HepG2 (cell line): ENCODE data around the gene CCL23. TPM values are rescaled to one million over a fixed set of nuclear protein-coding genes. Genes with fewer than 3 reads are reported as not detected.

Source experiments
- ARHGAP35 ChIP-seq: sonication (generic); formaldehyde crosslinking; IDR thresholded peaks from 2 replicates; pipeline ENCODE4 v1.9.0; 2022; ENCODE audit warnings: mild to moderate bottlenecking, inconsistent platforms, moderate library complexity, missing genetic modification reagents, borderline replicate concordance
- ATRX ChIP-seq: sonication (generic); formaldehyde crosslinking; IDR thresholded peaks from 2 replicates; pipeline ENCODE4 v1.4.0; 2020; ENCODE audit warnings: missing genetic modification reagents, borderline replicate concordance
- EZH2 ChIP-seq: conservative IDR thresholded peaks from 2 replicates; pipeline ENCODE4 v1.6.1; 2012; ENCODE audit warnings: mild to moderate bottlenecking, low read depth, low read length, moderate library complexity
- HMG20B ChIP-seq: conservative IDR thresholded peaks from 2 replicates; pipeline ENCODE4 v1.6.1; 2016; ENCODE audit warnings: missing genetic modification reagents, missing compliant biosample characterization
- HOXA5 ChIP-seq: sonication (generic); formaldehyde crosslinking; IDR thresholded peaks from 2 replicates; pipeline ENCODE4 v1.4.0; 2020; ENCODE audit warnings: missing genetic modification reagents
- PAF1 ChIP-seq: IDR thresholded peaks from 2 replicates; pipeline ENCODE4 v1.6.1; 2016; ENCODE audit warnings: missing genetic modification reagents, missing compliant biosample characterization
- PHF5A ChIP-seq: IDR thresholded peaks from one replicate; pipeline ENCODE4 v1.6.1; 2018; ENCODE audit warnings: low read depth, missing genetic modification reagents; ENCODE audit not compliant: unreplicated experiment
- RFX1 ChIP-seq: fragments of 450-650 bp; IDR thresholded peaks from 2 replicates; pipeline ENCODE4 v1.6.1; 2017
- SCMH1 ChIP-seq: sonication (generic); formaldehyde crosslinking; IDR thresholded peaks from 2 replicates; pipeline ENCODE4 v1.9.0; 2021; ENCODE audit warnings: missing genetic modification reagents, mild to moderate bottlenecking, borderline replicate concordance
- SETDB1 ChIP-seq: sonication (generic); formaldehyde crosslinking; IDR thresholded peaks from 2 replicates; pipeline ENCODE4 v1.5.1; 2020; ENCODE audit warnings: missing genetic modification reagents, mild to moderate bottlenecking, borderline replicate concordance
- SOX13 ChIP-seq, 3 experiments: fragments of 450-650 bp in 1 of 3; sonication (generic) in 1 of 3; formaldehyde crosslinking in 1 of 3; IDR thresholded peaks in 2 of 3; conservative IDR thresholded peaks in 1 of 3; 2 replicates each; pipeline versions ENCODE4 v1.5.0 to v1.6.1; 2016 to 2020; ENCODE audit warnings: antibody characterized with exemption in 1 of 3, mild to moderate bottlenecking in 1 of 3, missing compliant biosample characterization in 1 of 3, missing genetic modification reagents in 1 of 3, moderate library complexity in 1 of 3
- TBX2 ChIP-seq: sonication (generic); formaldehyde crosslinking; IDR thresholded peaks from 2 replicates; pipeline ENCODE4 v1.5.0; 2020; ENCODE audit warnings: missing genetic modification reagents, mild to moderate bottlenecking, borderline replicate concordance
- TEAD2 ChIP-seq: sonication (generic); formaldehyde crosslinking; IDR thresholded peaks from 2 replicates; pipeline ENCODE4 v1.9.0; 2021; ENCODE audit warnings: missing genetic modification reagents
- ZBTB3 ChIP-seq: sonication (generic); formaldehyde crosslinking; IDR thresholded peaks from 2 replicates; pipeline ENCODE4 v1.4.0; 2020; ENCODE audit warnings: low read depth, mild to moderate bottlenecking, moderate library complexity, missing genetic modification reagents, borderline replicate concordance
- ZKSCAN5 ChIP-seq: sonication (generic); formaldehyde crosslinking; IDR thresholded peaks from 2 replicates; pipeline ENCODE4 v1.5.1; 2020; ENCODE audit warnings: mild to moderate bottlenecking, missing genetic modification reagents
- ZNF160 ChIP-seq: sonication (generic); formaldehyde crosslinking; IDR thresholded peaks from 2 replicates; pipeline ENCODE4 v1.8.0; 2022; ENCODE audit warnings: mild to moderate bottlenecking, inconsistent platforms, missing genetic modification reagents
- ZNF333 ChIP-seq: sonication (generic); formaldehyde crosslinking; IDR thresholded peaks from 2 replicates; pipeline ENCODE4 v1.4.0; 2020; ENCODE audit warnings: mild to moderate bottlenecking, missing genetic modification reagents, borderline replicate concordance
- ZNF564 ChIP-seq: sonication (generic); formaldehyde crosslinking; IDR thresholded peaks from 2 replicates; pipeline ENCODE4 v1.8.1; 2023; ENCODE audit warnings: mild to moderate bottlenecking, missing genetic modification reagents
- ZNF703 ChIP-seq: sonication (generic); formaldehyde crosslinking; IDR thresholded peaks from 2 replicates; pipeline ENCODE4 v1.5.1; 2020; ENCODE audit warnings: missing genetic modification reagents, mild to moderate bottlenecking, moderate library complexity, borderline replicate concordance
- ZNF710 ChIP-seq: sonication (generic); formaldehyde crosslinking; IDR thresholded peaks from 2 replicates; pipeline ENCODE4 v1.5.0; 2020; ENCODE audit warnings: mild to moderate bottlenecking, missing genetic modification reagents, borderline replicate concordance
- ZNF776 ChIP-seq: sonication (generic); formaldehyde crosslinking; IDR thresholded peaks from 2 replicates; pipeline ENCODE4 v1.4.0; 2020; ENCODE audit warnings: mild to moderate bottlenecking, missing genetic modification reagents
- polyA plus RNA-seq, 8 experiments: library from polyadenylated mRNA; depleted of rRNA in 3 of 8; stranded (reverse) in 7 of 8; unstranded in 1 of 8; fragments of >200 nt; fragmentation: Illumina TruSeq in 4 of 8; extraction: Trizol in 4 of 8; gene quantifications; 2 replicates each; pipeline versions ENCODE4 v1.2.1 to v1.2.3, GENCODE V29; 2011 to 2016; ENCODE audit warnings: low read depth in 4 of 8, missing spikeins in 1 of 8, mixed read lengths in 1 of 8; ENCODE audit not compliant: insufficient read depth in 1 of 8
- total RNA-seq, 5 experiments: library from RNA; depleted of rRNA; stranded (reverse); fragments of >200 nt; fragmentation: Illumina TruSeq; extraction: Trizol; gene quantifications; 2 replicates each; pipeline ENCODE4 v1.2.3, GENCODE V29; 2016; ENCODE audit warnings: low read depth in 1 of 5
- TF ChIP-seq, protein P1 (sequence below): sonication (generic); formaldehyde crosslinking; IDR thresholded peaks from 2 replicates; pipeline ENCODE4 v1.8.1; 2023; ENCODE audit warnings: missing genetic modification reagents, inconsistent platforms, borderline replicate concordance

Gene CCL23
- total and polyA plus RNA-seq, 2 of the 13 experiments (the other 11 are each of a cell fraction or from before 2014, with no cell fraction given): not detected

DNA sequence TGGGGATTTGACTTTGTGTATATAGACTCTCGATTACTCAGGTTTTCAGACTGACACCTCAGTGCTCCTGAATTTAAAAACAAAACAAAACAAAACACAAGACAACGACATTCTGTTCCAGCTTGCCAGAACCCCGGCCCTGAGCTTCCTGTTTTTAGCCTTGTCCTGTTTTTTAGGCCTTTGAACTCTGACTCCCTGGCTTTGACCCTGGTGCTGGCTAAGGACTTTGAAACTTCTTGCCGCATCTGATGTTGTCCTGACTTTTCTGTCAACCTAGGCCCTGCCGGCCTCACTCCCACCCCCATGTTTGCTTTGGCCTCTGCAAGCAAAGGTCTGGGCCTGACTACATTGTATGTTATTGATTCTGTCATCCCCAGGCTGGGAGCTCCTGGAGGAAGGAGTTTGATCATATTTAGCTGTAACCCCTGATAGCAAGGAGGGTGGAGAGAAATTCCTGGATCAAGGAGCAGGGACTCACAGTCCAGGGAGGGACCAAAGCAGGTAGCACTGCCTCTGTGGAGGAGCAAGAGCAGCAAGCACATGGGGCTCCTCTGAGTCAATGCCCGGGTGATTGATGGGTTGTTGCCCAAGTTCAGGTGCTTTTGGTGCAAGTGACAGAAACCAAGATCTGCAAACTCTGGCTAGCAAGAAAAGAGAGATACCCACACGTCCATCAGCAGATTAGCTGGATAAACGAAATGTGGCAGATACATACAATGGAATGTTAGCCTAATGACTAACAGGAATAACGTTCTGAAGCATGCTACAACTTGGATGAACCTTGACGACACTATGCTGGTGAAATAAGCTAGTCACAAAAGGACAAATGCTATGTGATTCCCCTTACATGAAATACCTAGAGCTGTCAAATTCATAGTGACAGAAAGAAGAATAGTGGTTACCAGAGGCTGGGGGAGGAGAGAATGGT lies 44.2 kb downstream of the CCL23 start (continued):
- TF ChIP-seq ARHGAP35 (CRISPR knock-in tag) (peak; percentile 49; the same call in 1 of the 2 replicates), ZNF333 (CRISPR knock-in tag) (0 out of 2 replicates have a peak, but pooled peaks have one; percentile 86), RFX1 (no peak), HOXA5 (CRISPR knock-in tag) (0 out of 2 replicates have a peak, but pooled peaks have one; percentile 71), PHF5A (CRISPR knock-in tag) (peak; percentile 86), ATRX (CRISPR knock-in tag) (no peak), SCMH1 (CRISPR knock-in tag) (no peak), TEAD2 (CRISPR knock-in tag) (no peak), ZBTB3 (CRISPR knock-in tag) (no peak), EZH2 (no peak), TBX2 (CRISPR knock-in tag) (peak; percentile 96), ZNF776 (CRISPR knock-in tag) (peak; percentile 22; the same call in 1 of the 2 replicates), PAF1 (CRISPR knock-in tag) (no peak), ZNF703 (CRISPR knock-in tag) (peak; percentile 72), ZNF710 (CRISPR knock-in tag) (peak; percentile 89), SETDB1 (CRISPR knock-in tag) (no peak), ZNF160 (peak; percentile 72; the same call in 1 of the 2 replicates), ZKSCAN5 (CRISPR knock-in tag) (no peak), HMG20B (CRISPR knock-in tag) (peak; percentile 83), SOX13 (IDR thresholded peaks at IDR 0.05) (peak; percentile 92), SOX13 (CRISPR knock-in tag; conservative IDR thresholded peaks at IDR 0.05 in 1 of 2, IDR thresholded peaks at IDR 0.05 in 1 of 2) (peak in 1 of 2 experiments; percentile 94; a peak in 2 of 4 replicates), ZNF564 (CRISPR knock-in tag) (peak; percentile 76; the same call in 1 of the 2 replicates)
- TF ChIP-seq, protein P1, sequence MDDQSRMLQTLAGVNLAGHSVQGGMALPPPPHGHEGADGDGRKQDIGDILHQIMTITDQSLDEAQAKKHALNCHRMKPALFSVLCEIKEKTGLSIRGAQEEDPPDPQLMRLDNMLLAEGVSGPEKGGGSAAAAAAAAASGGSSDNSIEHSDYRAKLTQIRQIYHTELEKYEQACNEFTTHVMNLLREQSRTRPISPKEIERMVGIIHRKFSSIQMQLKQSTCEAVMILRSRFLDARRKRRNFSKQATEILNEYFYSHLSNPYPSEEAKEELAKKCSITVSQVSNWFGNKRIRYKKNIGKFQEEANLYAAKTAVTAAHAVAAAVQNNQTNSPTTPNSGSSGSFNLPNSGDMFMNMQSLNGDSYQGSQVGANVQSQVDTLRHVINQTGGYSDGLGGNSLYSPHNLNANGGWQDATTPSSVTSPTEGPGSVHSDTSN (CRISPR knock-in tag): no peak
